Cardiac fibroblast (primary cell): ENCODE results near the gene PER2.
A peak's percentile ranks its signal among the peaks of the same experiment; 100 is the strongest.

Experiments
- DNase-seq, 2 donors: peaks; one replicate each; pipeline versions ENCODE4 v3.0.0 to v3.0.0-alpha.2; 2010; ENCODE audit warnings: low read depth in 2 of 2
- H3K4me3 ChIP-seq, 2 donors: replicated peaks in 1 of 2; 1 replicate in 1 of 2; 2 replicates in 1 of 2; pipeline ENCODE4 v1.5.1; 2011; ENCODE audit warnings: low read depth in 2 of 2, low read length in 2 of 2, mild to moderate bottlenecking in 2 of 2, moderate library complexity in 1 of 2
- CTCF ChIP-seq: IDR thresholded peaks from one replicate; pipeline ENCODE4 v1.5.1; 2011; ENCODE audit warnings: low read depth, mild to moderate bottlenecking, low read length, inconsistent platforms

The PER2 gene

DNA sequence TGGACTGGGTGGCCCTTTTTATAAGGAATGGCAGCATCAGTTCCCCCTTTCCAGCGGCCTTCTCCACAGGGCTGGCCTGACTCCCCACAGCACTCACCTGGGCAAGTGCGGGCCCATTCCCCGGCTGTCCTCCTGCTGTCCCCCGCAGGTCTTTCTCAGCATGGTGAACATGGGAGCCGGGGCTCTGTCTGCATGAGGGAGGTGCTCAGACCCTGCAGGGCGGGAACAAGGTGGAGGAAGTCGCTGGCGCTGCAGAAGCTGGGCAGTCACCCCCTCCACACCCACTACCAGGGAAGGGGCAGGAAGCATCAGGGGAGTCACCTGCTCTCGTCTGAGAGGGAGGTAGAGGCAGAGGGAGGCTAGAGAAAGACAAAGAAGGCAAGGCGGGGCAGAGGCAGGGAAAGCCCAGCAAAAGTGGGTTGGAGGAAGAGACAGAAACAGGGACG is 60.8 kb downstream of the PER2 start:
- no peak for DNase-seq
- H3K4me3 ChIP-seq = no peak overlapping the region
- no peak for TF ChIP-seq CTCF

- no peak for DNase-seq
- TF ChIP-seq CTCF = no peak
- no peak overlapping the region for H3K4me3 ChIP-seq
Measured at GRCh38 chr2:238226698-238227586, 61.5 kb downstream of the PER2 start.

- DNase-seq = peak in 1 of 2 donors; percentile 69
- TF ChIP-seq CTCF = no peak
- H3K4me3 ChIP-seq = no peak overlapping the region
Measured at GRCh38 chr2:238225911-238226697, 62.3 kb downstream of the PER2 start.

GRCh38 chr2:238225121-238225520 is 63.3 kb downstream of the PER2 start:
- H3K4me3 ChIP-seq = no peak overlapping the region
- TF ChIP-seq CTCF = no peak
- DNase-seq = no peak

DNA sequence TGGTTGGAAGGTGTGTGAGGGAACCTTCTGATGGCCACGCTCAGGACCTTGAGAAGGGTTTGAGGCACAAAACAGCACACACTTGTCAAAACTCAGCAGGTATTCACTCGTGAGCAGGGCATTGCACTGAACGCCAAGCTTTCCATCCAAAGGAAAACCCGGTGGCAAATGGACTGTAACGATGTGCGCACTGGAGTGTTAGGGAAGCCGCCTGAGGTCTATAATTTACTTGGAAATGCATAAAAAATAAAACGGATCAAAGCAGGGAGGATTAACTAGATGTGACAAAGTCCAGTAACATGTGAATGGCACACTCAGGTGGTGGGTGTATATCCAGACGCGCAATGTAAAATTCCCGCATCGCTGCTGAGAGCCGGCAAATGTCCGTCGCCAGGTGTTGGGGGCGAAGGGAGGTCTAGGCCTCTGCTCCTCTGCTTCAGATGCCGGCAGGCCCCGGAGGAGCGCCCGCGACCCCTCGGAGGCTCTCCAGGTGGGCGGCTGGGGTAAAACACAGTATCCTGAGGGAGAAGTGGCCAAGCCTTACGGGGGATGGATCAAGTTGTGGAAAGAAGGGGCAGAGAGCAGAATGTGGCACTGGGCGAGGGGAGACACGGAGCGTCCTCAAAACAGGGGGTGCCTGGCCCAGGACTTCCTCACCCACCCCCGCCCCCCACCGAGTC is 63.9 kb downstream of the PER2 start:
- no peak overlapping the region for H3K4me3 ChIP-seq
- TF ChIP-seq CTCF = no peak
- no peak for DNase-seq

- no peak overlapping the region for H3K4me3 ChIP-seq
- DNase-seq = no peak
- TF ChIP-seq CTCF = no peak
Measured at GRCh38 chr2:238220892-238221521, 67.4 kb downstream of the PER2 start.
